ENCODE measurements around the gene SPACA1. TPM values are rescaled to one million over a fixed set of nuclear protein-coding genes. Genes with fewer than 3 reads are reported as not detected.

Gene SPACA1
- total RNA-seq, 1 donor: not detected

DNA sequence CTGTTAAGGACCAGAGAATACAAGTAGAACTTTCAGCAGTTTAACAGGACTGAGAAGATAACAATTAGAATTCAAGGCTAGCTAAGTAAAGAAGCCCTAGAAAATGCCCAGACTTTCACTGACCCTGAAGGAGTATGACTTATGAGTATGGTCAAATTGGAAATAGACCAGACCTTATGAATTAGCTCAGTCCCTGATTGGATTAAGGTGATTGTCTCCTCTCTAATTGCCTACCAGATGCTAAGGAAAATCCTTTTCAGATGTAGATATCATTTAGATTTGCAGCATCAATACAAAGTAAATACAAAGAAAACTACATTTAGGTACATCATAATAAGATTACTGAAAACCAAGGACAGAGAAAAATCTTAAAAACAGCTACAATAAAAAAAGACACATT, 59.6 kb downstream of the SPACA1 start:
- H3K9me3 ChIP-seq (ENCODE audit: low read depth, low read length): no peaks in the 10 kb centered on the region

DNA sequence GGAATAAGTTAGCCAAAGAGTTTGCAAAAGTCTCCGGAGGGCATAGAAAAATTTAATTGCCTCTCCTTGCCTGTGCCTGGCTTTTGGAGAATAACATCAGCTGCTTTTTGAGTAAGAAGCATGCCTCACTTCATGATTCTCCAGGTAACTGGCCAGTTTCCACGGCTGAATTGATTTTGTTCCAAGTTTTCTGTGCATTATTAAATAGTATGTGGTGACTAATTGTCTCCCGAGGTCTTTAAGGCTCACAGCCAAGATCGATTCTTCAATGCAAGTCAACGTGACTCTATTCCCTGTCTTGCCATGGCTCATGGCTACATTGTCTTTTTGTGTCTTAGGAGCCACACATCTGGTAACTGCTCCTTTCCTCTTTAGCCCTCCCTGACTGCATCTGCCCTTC, 64.3 kb downstream of the SPACA1 start:
- Histone ChIP-seq H3K36me3 (ENCODE audit: insufficient read depth, low read length) (no peaks in the 10 kb centered on the region), H4K20me1 (ENCODE audit: insufficient read depth, low read length) (no peaks in the 10 kb centered on the region), H3K4me3 (ENCODE audit: insufficient read depth, low read length) (no peak overlapping the region), H3K9me3 (ENCODE audit: low read depth, low read length) (no peaks in the 10 kb centered on the region), H3K4me2 (ENCODE audit: insufficient read depth, low read length) (no peak overlapping the region), H3K27ac (ENCODE audit: low read depth, low read length) (no peak overlapping the region), H3K4me1 (ENCODE audit: insufficient read depth, low read length) (no peaks in the 10 kb centered on the region), H2AFZ (ENCODE audit: low read length) (no peak overlapping the region), H3K27me3 (ENCODE audit: insufficient read depth, low read length) (no peaks in the 10 kb centered on the region), H3K79me2 (ENCODE audit: insufficient read depth, low read length) (no peaks in the 10 kb centered on the region)
- TF ChIP-seq, protein P1, sequence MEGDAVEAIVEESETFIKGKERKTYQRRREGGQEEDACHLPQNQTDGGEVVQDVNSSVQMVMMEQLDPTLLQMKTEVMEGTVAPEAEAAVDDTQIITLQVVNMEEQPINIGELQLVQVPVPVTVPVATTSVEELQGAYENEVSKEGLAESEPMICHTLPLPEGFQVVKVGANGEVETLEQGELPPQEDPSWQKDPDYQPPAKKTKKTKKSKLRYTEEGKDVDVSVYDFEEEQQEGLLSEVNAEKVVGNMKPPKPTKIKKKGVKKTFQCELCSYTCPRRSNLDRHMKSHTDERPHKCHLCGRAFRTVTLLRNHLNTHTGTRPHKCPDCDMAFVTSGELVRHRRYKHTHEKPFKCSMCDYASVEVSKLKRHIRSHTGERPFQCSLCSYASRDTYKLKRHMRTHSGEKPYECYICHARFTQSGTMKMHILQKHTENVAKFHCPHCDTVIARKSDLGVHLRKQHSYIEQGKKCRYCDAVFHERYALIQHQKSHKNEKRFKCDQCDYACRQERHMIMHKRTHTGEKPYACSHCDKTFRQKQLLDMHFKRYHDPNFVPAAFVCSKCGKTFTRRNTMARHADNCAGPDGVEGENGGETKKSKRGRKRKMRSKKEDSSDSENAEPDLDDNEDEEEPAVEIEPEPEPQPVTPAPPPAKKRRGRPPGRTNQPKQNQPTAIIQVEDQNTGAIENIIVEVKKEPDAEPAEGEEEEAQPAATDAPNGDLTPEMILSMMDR (IDR thresholded peaks at IDR 0.05; ENCODE audit: extremely low read depth, low read depth, low read length): no peak
- no peak for DNase-seq (ENCODE audit: insufficient read length, low spot score, missing footprints)

More for the DNA sequence above, 59.6 kb downstream of the SPACA1 start:
- Histone ChIP-seq H3K27ac (ENCODE audit: low read depth, low read length) (no peak overlapping the region), H3K36me3 (ENCODE audit: insufficient read depth, low read length) (no peaks in the 10 kb centered on the region), H3K27me3 (ENCODE audit: insufficient read depth, low read length) (no peaks in the 10 kb centered on the region), H3K4me2 (ENCODE audit: insufficient read depth, low read length) (no peak overlapping the region), H3K4me1 (ENCODE audit: insufficient read depth, low read length) (no peaks in the 10 kb centered on the region), H3K79me2 (ENCODE audit: insufficient read depth, low read length) (no peaks in the 10 kb centered on the region), H2AFZ (ENCODE audit: low read length) (no peak overlapping the region), H3K4me3 (ENCODE audit: insufficient read depth, low read length) (no peak overlapping the region), H4K20me1 (ENCODE audit: insufficient read depth, low read length) (no peaks in the 10 kb centered on the region)
- TF ChIP-seq, protein P1 (IDR thresholded peaks at IDR 0.05; ENCODE audit: extremely low read depth, low read depth, low read length): no peak
- no peak for DNase-seq (ENCODE audit: insufficient read length, low spot score, missing footprints)

DNA sequence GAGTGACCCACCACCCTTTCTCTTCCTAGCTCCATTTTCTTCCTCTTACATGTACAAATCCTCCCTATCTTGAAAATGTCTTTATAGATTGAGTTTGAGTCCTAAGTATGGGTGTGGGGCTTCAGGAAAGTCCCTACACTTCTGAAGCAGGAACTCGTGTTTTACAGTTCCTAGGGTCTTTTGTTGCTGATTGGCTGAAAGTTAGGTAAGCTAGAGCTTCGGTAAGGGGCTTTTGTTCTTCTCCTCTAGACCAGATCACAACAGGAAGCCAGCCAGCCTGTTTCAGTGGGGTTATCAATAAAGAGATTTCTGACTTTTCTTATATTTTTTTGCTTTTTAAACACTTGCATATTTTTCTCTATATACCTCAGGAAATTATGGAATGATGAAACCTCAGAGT, 67.2 kb downstream of the SPACA1 start:
- H3K27me3 ChIP-seq (ENCODE audit: insufficient read depth, low read length): no peaks in the 10 kb centered on the region
- TF ChIP-seq, protein P1 (IDR thresholded peaks at IDR 0.05; ENCODE audit: extremely low read depth, low read depth, low read length): no peak
- H3K27ac ChIP-seq (ENCODE audit: low read depth, low read length): no peak overlapping the region
- no peak overlapping the region for H3K4me2 ChIP-seq (ENCODE audit: insufficient read depth, low read length)
- H3K9me3 ChIP-seq (ENCODE audit: low read depth, low read length): no peaks in the 10 kb centered on the region
- no peaks in the 10 kb centered on the region for H3K79me2 ChIP-seq (ENCODE audit: insufficient read depth, low read length)
- no peaks in the 10 kb centered on the region for H3K36me3 ChIP-seq (ENCODE audit: insufficient read depth, low read length)
- H4K20me1 ChIP-seq (ENCODE audit: insufficient read depth, low read length): no peaks in the 10 kb centered on the region
- H3K4me1 ChIP-seq (ENCODE audit: insufficient read depth, low read length): no peaks in the 10 kb centered on the region
- no peak for DNase-seq (ENCODE audit: insufficient read length, low spot score, missing footprints)
- no peak overlapping the region for H2AFZ ChIP-seq (ENCODE audit: low read length)
- no peak overlapping the region for H3K4me3 ChIP-seq (ENCODE audit: insufficient read depth, low read length)

DNA sequence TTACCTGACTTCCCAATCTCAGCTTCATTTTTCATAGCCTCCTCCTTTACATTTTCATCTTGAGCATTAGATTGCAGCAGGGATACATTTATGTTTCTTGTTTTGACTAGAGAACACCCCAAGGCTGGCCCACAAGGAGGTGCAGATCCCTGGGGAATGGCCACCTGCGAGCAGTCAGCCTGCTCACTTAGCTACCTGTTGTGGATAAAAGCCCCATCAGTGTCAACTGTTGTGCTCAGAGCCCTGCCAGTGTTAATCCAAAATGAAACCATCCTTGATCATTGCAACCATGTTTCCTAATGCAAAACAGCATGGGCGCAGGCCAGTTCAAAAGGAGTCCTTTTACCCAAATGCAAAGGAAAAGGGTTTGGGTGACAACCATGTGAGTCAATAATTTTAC, 67.7 kb downstream of the SPACA1 start:
- Histone ChIP-seq H3K27ac (ENCODE audit: low read depth, low read length) (no peak overlapping the region), H3K4me1 (ENCODE audit: insufficient read depth, low read length) (no peaks in the 10 kb centered on the region), H3K79me2 (ENCODE audit: insufficient read depth, low read length) (no peaks in the 10 kb centered on the region), H3K27me3 (ENCODE audit: insufficient read depth, low read length) (no peaks in the 10 kb centered on the region), H4K20me1 (ENCODE audit: insufficient read depth, low read length) (no peaks in the 10 kb centered on the region), H3K9me3 (ENCODE audit: low read depth, low read length) (no peaks in the 10 kb centered on the region), H3K4me3 (ENCODE audit: insufficient read depth, low read length) (no peak overlapping the region), H3K36me3 (ENCODE audit: insufficient read depth, low read length) (no peaks in the 10 kb centered on the region), H2AFZ (ENCODE audit: low read length) (no peak overlapping the region), H3K4me2 (ENCODE audit: insufficient read depth, low read length) (no peak overlapping the region)
- TF ChIP-seq, protein P1 (IDR thresholded peaks at IDR 0.05; ENCODE audit: extremely low read depth, low read depth, low read length): no peak
- no peak for DNase-seq (ENCODE audit: insufficient read length, low spot score, missing footprints)
